HepG2 (cell line): ENCODE results near the gene TTLL6. TPM values are rescaled to one million over a fixed set of nuclear protein-coding genes. Genes with fewer than 3 reads are reported as not detected.
A peak's percentile ranks its signal among the peaks of the same experiment; 100 is the strongest.

ENCODE experiments used
- FOXA3 ChIP-seq: IDR thresholded peaks from 2 replicates; pipeline ENCODE4 v1.6.1; 2016; ENCODE audit warnings: missing genetic modification reagents, missing compliant biosample characterization
- HOXD1 ChIP-seq: sonication (generic); formaldehyde crosslinking; IDR thresholded peaks from 2 replicates; pipeline ENCODE4 v1.5.0; 2020; ENCODE audit warnings: missing genetic modification reagents
- KLF12 ChIP-seq: sonication (generic); formaldehyde crosslinking; IDR thresholded peaks from 2 replicates; pipeline ENCODE4 v1.4.0; 2020; ENCODE audit warnings: missing genetic modification reagents, borderline replicate concordance
- PAX8 ChIP-seq: sonication (generic); formaldehyde crosslinking; IDR thresholded peaks from 2 replicates; pipeline ENCODE4 v1.8.0; 2022; ENCODE audit warnings: mild to moderate bottlenecking, missing genetic modification reagents, borderline replicate concordance
- ZNF224 ChIP-seq: sonication (generic); formaldehyde crosslinking; IDR thresholded peaks from 2 replicates; pipeline ENCODE4 v1.5.0; 2020; ENCODE audit warnings: mild to moderate bottlenecking, missing genetic modification reagents
- ZNF446 ChIP-seq: sonication (generic); formaldehyde crosslinking; IDR thresholded peaks from 2 replicates; pipeline ENCODE4 v1.5.0; 2020; ENCODE audit warnings: mild to moderate bottlenecking, missing genetic modification reagents
- polyA plus RNA-seq, 8 experiments: library from polyadenylated mRNA; depleted of rRNA in 3 of 8; stranded (reverse) in 7 of 8; unstranded in 1 of 8; fragments of >200 nt; fragmentation: Illumina TruSeq in 4 of 8; extraction: Trizol in 4 of 8; gene quantifications; 2 replicates each; pipeline versions ENCODE4 v1.2.1 to v1.2.3, GENCODE V29; 2011 to 2016; ENCODE audit warnings: low read depth in 4 of 8, missing spikeins in 1 of 8, mixed read lengths in 1 of 8; ENCODE audit not compliant: insufficient read depth in 1 of 8
- total RNA-seq, 5 experiments: library from RNA; depleted of rRNA; stranded (reverse); fragments of >200 nt; fragmentation: Illumina TruSeq; extraction: Trizol; gene quantifications; 2 replicates each; pipeline ENCODE4 v1.2.3, GENCODE V29; 2016; ENCODE audit warnings: low read depth in 1 of 5
- TF ChIP-seq, protein P1 (sequence below): sonication (generic); formaldehyde crosslinking; IDR thresholded peaks from 2 replicates; pipeline ENCODE4 v1.5.0; 2020; ENCODE audit warnings: mild to moderate bottlenecking, missing genetic modification reagents, borderline replicate concordance
- TF ChIP-seq, protein P2 (sequence below): sonication (generic); formaldehyde crosslinking; IDR thresholded peaks from 2 replicates; pipeline ENCODE4 v1.8.0; 2022; ENCODE audit warnings: mild to moderate bottlenecking, missing genetic modification reagents, moderate library complexity
- TF ChIP-seq, protein P3 (sequence below): sonication (generic); formaldehyde crosslinking; IDR thresholded peaks from one replicate; pipeline ENCODE4 v1.5.1; 2020; ENCODE audit warnings: mild to moderate bottlenecking, missing genetic modification reagents; ENCODE audit errors: not compliant biosample characterization

The TTLL6 gene
- total and polyA plus RNA-seq, 2 of the 13 experiments (the other 11 are each of a cell fraction or from before 2014, with no cell fraction given), result 0.04 to 0.08 TPM

DNA sequence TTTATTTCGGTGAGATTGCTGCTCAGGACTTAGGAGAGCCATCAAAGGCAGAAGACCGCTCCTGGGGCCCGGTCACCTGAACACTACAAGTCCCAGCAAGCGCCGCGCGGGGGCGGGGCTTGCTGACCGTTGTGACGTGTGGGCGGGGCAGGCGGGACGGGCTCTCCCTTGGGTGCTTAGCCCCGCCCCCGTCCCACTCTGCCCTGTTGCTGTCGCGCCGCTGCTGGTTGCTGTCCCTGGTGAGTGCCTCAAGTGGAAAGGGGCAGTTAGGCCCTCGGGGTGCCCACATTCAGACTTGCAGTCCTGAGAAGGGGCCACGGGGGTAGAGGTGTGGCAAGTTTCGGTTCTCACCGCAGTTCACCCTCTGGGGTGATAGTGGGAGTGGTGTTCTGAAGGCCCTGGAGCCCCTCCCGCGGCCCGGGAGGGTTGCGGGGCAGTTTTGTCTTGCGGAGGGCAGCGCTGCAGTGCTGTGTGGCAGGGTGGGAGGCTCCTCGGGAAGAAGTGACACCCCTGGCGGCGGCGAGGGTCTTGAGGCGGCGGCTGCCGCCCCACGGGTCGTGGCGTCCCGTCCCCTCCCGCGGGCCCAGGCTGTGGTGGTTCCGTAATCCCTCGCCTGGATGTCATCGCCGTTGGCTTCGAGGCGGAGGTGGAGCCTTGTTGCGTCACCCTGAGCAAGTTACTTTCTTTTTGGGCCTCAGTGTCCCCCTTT lies 14.0 kb upstream of the TTLL6 start, which contains the start of gene CALCOCO2 (continued):
- TF ChIP-seq, protein P1, sequence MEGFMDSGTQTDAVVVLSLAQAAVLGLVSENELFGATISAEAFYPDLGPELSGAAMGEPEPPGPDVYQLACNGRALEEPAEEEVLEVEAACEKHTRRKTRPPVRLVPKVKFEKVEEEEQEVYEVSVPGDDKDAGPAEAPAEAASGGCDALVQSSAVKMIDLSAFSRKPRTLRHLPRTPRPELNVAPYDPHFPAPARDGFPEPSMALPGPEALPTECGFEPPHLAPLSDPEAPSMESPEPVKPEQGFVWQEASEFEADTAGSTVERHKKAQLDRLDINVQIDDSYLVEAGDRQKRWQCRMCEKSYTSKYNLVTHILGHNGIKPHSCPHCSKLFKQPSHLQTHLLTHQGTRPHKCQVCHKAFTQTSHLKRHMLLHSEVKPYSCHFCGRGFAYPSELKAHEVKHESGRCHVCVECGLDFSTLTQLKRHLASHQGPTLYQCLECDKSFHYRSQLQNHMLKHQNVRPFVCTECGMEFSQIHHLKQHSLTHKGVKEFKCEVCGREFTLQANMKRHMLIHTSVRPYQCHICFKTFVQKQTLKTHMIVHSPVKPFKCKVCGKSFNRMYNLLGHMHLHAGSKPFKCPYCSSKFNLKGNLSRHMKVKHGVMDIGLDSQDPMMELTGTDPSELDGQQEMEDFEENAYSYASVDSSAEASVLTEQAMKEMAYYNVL (CRISPR knock-in tag), result 0 out of 2 replicates have a peak, but pooled peaks have one; percentile 67
- TF ChIP-seq ZNF224 (CRISPR knock-in tag) (no peak), FOXA3 (peak; percentile 42; the same call in 1 of the 2 replicates), KLF12 (CRISPR knock-in tag) (peak; percentile 67), HOXD1 (CRISPR knock-in tag) (peak; percentile 31; the same call in 1 of the 2 replicates), ZNF446 (CRISPR knock-in tag) (no peak), PAX8 (CRISPR knock-in tag) (no peak; the same call in 1 of the 2 replicates)
- TF ChIP-seq, protein P2, sequence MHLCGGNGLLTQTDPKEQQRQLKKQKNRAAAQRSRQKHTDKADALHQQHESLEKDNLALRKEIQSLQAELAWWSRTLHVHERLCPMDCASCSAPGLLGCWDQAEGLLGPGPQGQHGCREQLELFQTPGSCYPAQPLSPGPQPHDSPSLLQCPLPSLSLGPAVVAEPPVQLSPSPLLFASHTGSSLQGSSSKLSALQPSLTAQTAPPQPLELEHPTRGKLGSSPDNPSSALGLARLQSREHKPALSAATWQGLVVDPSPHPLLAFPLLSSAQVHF, result peak; percentile 60; the same call in 1 of the 2 replicates
- TF ChIP-seq, protein P3, sequence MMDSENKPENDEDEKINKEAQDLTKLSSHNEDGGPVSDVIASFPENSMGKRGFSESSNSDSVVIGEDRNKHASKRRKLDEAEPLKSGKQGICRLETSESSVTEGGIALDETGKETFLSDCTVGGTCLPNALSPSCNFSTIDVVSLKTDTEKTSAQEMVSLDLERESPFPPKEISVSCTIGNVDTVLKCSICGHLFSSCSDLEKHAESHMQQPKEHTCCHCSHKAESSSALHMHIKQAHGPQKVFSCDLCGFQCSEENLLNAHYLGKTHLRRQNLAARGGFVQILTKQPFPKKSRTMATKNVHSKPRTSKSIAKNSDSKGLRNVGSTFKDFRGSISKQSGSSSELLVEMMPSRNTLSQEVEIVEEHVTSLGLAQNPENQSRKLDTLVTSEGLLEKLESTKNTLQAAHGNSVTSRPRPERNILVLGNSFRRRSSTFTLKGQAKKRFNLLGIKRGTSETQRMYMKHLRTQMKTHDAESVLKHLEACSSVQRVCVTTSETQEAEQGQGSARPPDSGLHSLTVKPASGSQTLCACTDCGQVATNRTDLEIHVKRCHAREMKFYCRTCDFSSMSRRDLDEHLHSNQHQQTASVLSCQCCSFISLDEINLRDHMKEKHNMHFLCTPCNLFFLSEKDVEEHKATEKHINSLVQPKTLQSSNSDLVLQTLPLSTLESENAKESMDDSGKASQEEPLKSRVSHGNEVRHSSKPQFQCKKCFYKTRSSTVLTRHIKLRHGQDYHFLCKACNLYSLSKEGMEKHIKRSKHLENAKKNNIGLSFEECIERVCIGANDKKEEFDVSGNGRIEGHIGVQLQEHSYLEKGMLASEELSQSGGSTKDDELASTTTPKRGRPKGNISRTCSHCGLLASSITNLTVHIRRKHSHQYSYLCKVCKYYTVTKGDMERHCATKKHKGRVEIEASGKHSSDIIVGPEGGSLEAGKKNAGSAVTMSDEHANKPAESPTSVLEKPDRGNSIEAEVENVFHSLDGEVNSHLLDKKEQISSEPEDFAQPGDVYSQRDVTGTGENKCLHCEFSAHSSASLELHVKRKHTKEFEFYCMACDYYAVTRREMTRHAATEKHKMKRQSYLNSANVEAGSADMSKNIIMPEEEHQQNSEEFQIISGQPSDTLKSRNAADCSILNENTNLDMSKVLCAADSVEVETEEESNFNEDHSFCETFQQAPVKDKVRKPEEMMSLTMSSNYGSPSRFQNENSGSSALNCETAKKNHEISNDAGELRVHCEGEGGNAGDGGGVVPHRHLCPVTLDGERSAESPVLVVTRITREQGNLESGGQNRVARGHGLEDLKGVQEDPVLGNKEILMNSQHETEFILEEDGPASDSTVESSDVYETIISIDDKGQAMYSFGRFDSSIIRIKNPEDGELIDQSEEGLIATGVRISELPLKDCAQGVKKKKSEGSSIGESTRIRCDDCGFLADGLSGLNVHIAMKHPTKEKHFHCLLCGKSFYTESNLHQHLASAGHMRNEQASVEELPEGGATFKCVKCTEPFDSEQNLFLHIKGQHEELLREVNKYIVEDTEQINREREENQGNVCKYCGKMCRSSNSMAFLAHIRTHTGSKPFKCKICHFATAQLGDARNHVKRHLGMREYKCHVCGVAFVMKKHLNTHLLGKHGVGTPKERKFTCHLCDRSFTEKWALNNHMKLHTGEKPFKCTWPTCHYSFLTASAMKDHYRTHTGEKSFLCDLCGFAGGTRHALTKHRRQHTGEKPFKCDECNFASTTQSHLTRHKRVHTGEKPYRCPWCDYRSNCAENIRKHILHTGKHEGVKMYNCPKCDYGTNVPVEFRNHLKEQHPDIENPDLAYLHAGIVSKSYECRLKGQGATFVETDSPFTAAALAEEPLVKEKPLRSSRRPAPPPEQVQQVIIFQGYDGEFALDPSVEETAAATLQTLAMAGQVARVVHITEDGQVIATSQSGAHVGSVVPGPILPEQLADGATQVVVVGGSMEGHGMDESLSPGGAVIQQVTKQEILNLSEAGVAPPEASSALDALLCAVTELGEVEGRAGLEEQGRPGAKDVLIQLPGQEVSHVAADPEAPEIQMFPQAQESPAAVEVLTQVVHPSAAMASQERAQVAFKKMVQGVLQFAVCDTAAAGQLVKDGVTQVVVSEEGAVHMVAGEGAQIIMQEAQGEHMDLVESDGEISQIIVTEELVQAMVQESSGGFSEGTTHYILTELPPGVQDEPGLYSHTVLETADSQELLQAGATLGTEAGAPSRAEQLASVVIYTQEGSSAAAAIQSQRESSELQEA (CRISPR knock-in tag), result peak; percentile 98
